Aorta (tissue), 5 donors: ENCODE measurements around the gene NTM. TPM values are rescaled to one million over a fixed set of nuclear protein-coding genes. Genes with fewer than 3 reads are reported as not detected.

Experiments used
- ATAC-seq: fragments of 200-7000 bp; cut with Tn5 transposase; one replicate; pipeline ENCODE4 v1.9.1; 2022; ENCODE audit warnings: moderate library complexity; ENCODE audit not compliant: low FRiP score
- DNase-seq, 2 donors: peaks; one replicate each; pipeline ENCODE4 v3.0.0-alpha.2; 2020
- H3K27ac ChIP-seq, 2 donors: one replicate each; pipeline ENCODE4 v1.5.1; 2013; ENCODE audit warnings: low read length in 2 of 2, mild to moderate bottlenecking in 2 of 2, moderate library complexity in 2 of 2, control low read depth in 1 of 2, inconsistent platforms in 1 of 2, low read depth in 1 of 2
- H3K27me3 ChIP-seq, 2 donors: one replicate each; pipeline ENCODE4 v1.6.1; 2013; ENCODE audit warnings: control low read depth in 1 of 2, low read length in 1 of 2, mild to moderate bottlenecking in 1 of 2, moderate library complexity in 1 of 2; ENCODE audit not compliant: insufficient read depth in 2 of 2, control insufficient read depth in 1 of 2
- H3K36me3 ChIP-seq, 2 donors: one replicate each; pipeline ENCODE4 v1.6.1; 2013; ENCODE audit warnings: control low read depth in 1 of 2, low read length in 1 of 2, mild to moderate bottlenecking in 1 of 2; ENCODE audit not compliant: insufficient read depth in 2 of 2, control insufficient read depth in 1 of 2
- H3K4me1 ChIP-seq, 2 donors: one replicate each; pipeline ENCODE4 v1.6.1; 2013; ENCODE audit warnings: low read length in 2 of 2, control low read depth in 1 of 2, mild to moderate bottlenecking in 1 of 2, moderate library complexity in 1 of 2; ENCODE audit not compliant: insufficient read depth in 2 of 2, control insufficient read depth in 1 of 2
- H3K4me3 ChIP-seq, 2 donors: one replicate each; pipeline ENCODE4 v1.5.1; 2013; ENCODE audit warnings: low read length in 2 of 2, control low read depth in 1 of 2, mild to moderate bottlenecking in 1 of 2
- H3K9me3 ChIP-seq: one replicate; pipeline ENCODE4 v1.6.1; 2013; ENCODE audit warnings: mild to moderate bottlenecking, low read length; ENCODE audit not compliant: control insufficient read depth
- WGBS, 2 donors: extraction: QIAGEN DNeasy Blood & Tissue Kit; methylation state at CpG; one replicate each; pipeline ENCODE4 v1.1.7; 2013; 5-methylcytosine and 5-hydroxymethylcytosine counted together
- intact Hi-C, 2 donors: fragments of 100-400 bp; cut with DNase I; formaldehyde crosslinking; loops; one replicate each; pipeline versions ENCODE4 v1.14.2 to v1.15.0; 2022
- polyA plus RNA-seq, 2 donors: library from polyadenylated mRNA; stranded (reverse); fragments of 200-250 nt; gene quantifications; one replicate each; pipeline ENCODE4 v1.2.3, GENCODE V29; 2013
- total RNA-seq, 2 donors: library from RNA; stranded (reverse); fragmentation: NEBNext Ultra II Directional; extraction: Animal tissue kit (Norgen Biotek cat#: 25700); gene quantifications; one replicate each; pipeline ENCODE4 v1.2.1, GENCODE V29; 2021
- donor health status: healthy with polysubstance abuse.
- donor health status: Bipolar disorder and iron deficiency.
- donor health status: DM: no; HTN: no; CAD: no.
- donor health status: DM: no; HTN: no; CAD: no.
- donor health status: DM: yes; HTN: yes; CAD: no.

NTM gene
- total and polyA plus RNA-seq, 4 donors = 0.28 to 5.3 (median 1.9) TPM; not detected in 1

- H3K4me3 ChIP-seq = no peak overlapping the region
- intact Hi-C loops = no loop called here
- ATAC-seq = no peak
Measured at GRCh38 chr11:131766637-131767036, 396.2 kb downstream of the NTM start.

DNA sequence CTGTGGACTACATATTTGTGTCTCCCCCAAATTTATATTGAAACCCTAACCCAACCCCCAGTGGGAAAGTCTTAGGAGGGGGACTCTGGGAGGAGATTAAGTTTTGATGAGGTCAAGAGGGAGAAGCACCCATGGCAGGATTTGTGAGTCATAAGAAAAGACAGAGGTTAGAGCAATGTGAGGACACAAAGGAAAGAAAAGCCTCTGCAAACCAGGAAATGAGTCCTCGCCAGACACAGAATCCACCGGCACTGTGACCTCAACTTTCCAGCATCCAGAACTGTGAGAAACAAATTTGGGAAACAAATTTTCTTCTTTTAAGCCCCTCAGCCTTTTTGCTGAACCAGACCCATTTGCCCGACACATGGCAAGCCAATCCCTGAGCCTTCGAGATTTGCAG, 397.0 kb downstream of the NTM start:
- H3K27ac ChIP-seq = no peak overlapping the region
- intact Hi-C loops = no loop called here
- H3K27me3 ChIP-seq = no peaks in the 10 kb centered on the region
- no peaks in the 10 kb centered on the region for H3K4me1 ChIP-seq
- DNase-seq (no peak), ATAC-seq (no peak)
- 77 to 82% methylated on average over 4 of the region's 4 CpGs for WGBS, 2 donors
- H3K9me3 ChIP-seq = no peaks in the 10 kb centered on the region
- H3K36me3 ChIP-seq = no peaks in the 10 kb centered on the region
- no peak overlapping the region for H3K4me3 ChIP-seq

More at GRCh38 chr11:131766637-131767036, 396.2 kb downstream of the NTM start:
- Histone ChIP-seq H3K27ac (no peak overlapping the region), H3K27me3 (no peaks in the 10 kb centered on the region), H3K36me3 (no peaks in the 10 kb centered on the region), H3K9me3 (peaks cover 1% of the 10 kb centered on the region), H3K4me1 (no peaks in the 10 kb centered on the region)
- no peak for DNase-seq
- whole genome bisulfite sequencing, 2 donors = 64 to 70% methylated on average over 7 of the region's 7 CpGs

DNA sequence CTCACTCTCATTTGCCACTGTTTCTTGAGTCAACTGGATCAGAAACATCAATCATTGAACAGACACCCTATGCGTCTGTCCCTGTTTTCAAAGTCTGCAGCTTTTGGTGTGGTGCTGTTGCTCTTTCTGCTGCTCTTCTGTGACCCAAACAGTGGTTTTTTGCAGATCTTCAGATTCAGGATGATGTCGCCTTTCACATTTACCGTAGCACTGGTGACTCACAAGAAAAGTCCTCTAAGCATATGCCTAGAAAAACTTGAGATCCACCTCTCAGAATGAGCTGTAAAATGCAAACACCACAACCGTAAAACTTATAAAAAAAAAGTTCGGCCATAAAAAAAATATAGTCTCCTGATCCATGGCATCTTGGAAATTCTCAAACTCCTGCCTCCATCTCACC, 400.4 kb downstream of the NTM start:
- Histone ChIP-seq H3K27me3 (no peaks in the 10 kb centered on the region), H3K9me3 (peaks cover 2% of the 10 kb centered on the region), H3K36me3 (no peaks in the 10 kb centered on the region), H3K4me3 (no peak overlapping the region), H3K4me1 (no peaks in the 10 kb centered on the region), H3K27ac (no peak overlapping the region)
- ATAC-seq (no peak), DNase-seq (no peak)
- 42 to 45% methylated on average over 5 of the region's 5 CpGs for WGBS, 2 donors
- intact Hi-C loops = no loop called here

GRCh38 chr11:131771471-131771870, 401.1 kb downstream of the NTM start:
- Histone ChIP-seq H3K9me3 (peaks cover 2% of the 10 kb centered on the region), H3K27me3 (no peaks in the 10 kb centered on the region), H3K27ac (no peak overlapping the region), H3K4me3 (no peak overlapping the region), H3K36me3 (no peaks in the 10 kb centered on the region), H3K4me1 (no peaks in the 10 kb centered on the region)
- 37 to 46% methylated on average over 1 of the region's 1 CpG for WGBS, 2 donors
- ATAC-seq (no peak), DNase-seq (no peak)
- intact Hi-C loops = no loop called here

- Histone ChIP-seq H3K27ac (no peak overlapping the region), H3K4me1 (no peaks in the 10 kb centered on the region), H3K4me3 (no peak overlapping the region), H3K27me3 (no peaks in the 10 kb centered on the region), H3K36me3 (no peaks in the 10 kb centered on the region), H3K9me3 (peaks cover 2% of the 10 kb centered on the region)
- intact Hi-C loops = no loop called here
- ATAC-seq (no peak), DNase-seq (no peak)
- 85% methylated on average over 6 of the region's 6 CpGs for WGBS, 2 donors
Measured at GRCh38 chr11:131773626-131774025, 403.2 kb downstream of the NTM start.

DNA sequence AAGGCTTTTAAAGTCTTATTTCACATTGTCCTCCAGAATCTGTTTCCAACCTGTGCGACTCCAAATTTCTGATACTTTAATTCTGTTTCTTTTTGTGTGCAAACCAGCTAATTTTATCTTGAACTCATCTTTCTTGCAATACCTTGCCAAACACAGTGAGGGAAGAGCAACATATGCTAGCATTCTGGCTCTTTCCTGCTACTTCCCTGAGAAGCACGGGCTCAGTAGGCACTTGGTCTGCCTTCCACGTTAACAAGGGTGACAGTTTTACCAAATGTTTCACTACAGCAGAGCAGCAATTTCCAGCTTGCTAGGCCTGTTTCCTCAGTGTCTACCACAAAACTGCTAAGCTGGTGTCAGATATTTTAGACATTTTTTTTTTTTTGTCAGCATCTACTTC, 405.8 kb downstream of the NTM start:
- WGBS, 2 donors = 46 to 51% methylated on average over 3 of the region's 3 CpGs

GRCh38 chr11:131785801-131786200, 415.4 kb downstream of the NTM start:
- Histone ChIP-seq H3K27me3 (no peaks in the 10 kb centered on the region), H3K27ac (no peak overlapping the region), H3K4me1 (no peaks in the 10 kb centered on the region), H3K4me3 (no peak overlapping the region), H3K36me3 (no peaks in the 10 kb centered on the region), H3K9me3 (no peaks in the 10 kb centered on the region)
- DNase-seq = no peak
- ATAC-seq = no peak
- 74 to 77% methylated on average over 7 of the region's 7 CpGs for WGBS, 2 donors
- intact Hi-C loops = no loop called here

More for the DNA sequence above, 405.8 kb downstream of the NTM start:
- no peak overlapping the region for H3K4me3 ChIP-seq
- H3K27me3 ChIP-seq = no peaks in the 10 kb centered on the region
- DNase-seq = no peak
- no peak for ATAC-seq
- intact Hi-C loops = no loop called here
- no peaks in the 10 kb centered on the region for H3K4me1 ChIP-seq
- H3K27ac ChIP-seq = no peak overlapping the region
- H3K9me3 ChIP-seq = peaks cover 4% of the 10 kb centered on the region
- H3K36me3 ChIP-seq = no peaks in the 10 kb centered on the region

DNA sequence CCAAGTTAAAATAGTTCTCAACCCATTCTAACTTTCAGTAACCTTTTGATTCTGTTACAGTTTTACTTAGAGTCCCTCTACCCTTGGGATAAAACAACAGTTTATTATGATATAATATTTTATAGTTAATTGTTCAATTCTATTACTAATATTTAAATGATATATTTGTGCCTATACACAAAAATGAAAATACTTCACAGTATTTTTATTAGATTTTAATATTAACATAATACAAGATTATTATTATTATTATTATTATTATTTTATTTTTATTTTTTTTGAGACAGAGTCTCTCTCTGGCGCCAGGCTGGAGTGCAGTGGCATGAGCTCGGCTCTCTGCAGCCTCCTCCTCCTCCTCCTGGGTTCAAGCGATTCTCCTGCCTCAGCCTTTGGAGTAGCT, 416.7 kb downstream of the NTM start:
- Histone ChIP-seq H3K4me3 (no peak overlapping the region), H3K36me3 (no peaks in the 10 kb centered on the region), H3K27ac (no peak overlapping the region), H3K27me3 (no peaks in the 10 kb centered on the region), H3K4me1 (no peaks in the 10 kb centered on the region), H3K9me3 (no peaks in the 10 kb centered on the region)
- DNase-seq (no peak), ATAC-seq (no peak)
- WGBS, 2 donors = 47 to 66% methylated on average over 3 of the region's 3 CpGs
- intact Hi-C loops = no loop called here

GRCh38 chr11:131790586-131790985, 420.2 kb downstream of the NTM start:
- Histone ChIP-seq H3K9me3 (no peaks in the 10 kb centered on the region), H3K36me3 (no peaks in the 10 kb centered on the region), H3K27ac (no peak overlapping the region), H3K4me1 (no peaks in the 10 kb centered on the region), H3K4me3 (no peak overlapping the region), H3K27me3 (no peaks in the 10 kb centered on the region)
- ATAC-seq = no peak
- intact Hi-C loops = no loop called here
- no peak for DNase-seq
- WGBS, 2 donors = 70 to 72% methylated on average over 1 of the region's 1 CpG
